Measurements from ENCODE around the gene ARHGEF12. TPM values are rescaled to one million over a fixed set of nuclear protein-coding genes. Genes with fewer than 3 reads are reported as not detected.

Gene ARHGEF12
- total RNA-seq, 1 donor from 2014 or later: 40.8 TPM

DNA sequence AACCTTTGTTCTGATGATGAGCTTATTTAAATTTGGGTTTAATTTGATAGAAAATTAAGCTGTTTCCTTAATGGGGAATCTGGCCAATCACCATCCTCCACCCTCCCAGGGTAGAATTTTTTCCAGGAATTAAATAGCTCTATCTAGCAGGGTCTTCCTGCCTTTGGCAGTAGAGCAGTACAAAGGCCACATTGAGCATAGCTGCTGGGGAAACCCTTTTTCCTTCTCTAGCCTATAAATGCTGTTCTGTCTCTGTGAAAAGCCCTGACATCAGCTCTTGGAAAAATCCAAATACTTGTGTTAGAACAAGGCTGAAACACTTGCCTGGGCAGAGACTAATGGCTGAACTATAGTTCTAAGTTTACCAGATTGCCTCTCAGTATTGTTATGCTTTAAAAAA is 55.1 kb downstream of the ARHGEF12 start:
- TF ChIP-seq, protein P1, sequence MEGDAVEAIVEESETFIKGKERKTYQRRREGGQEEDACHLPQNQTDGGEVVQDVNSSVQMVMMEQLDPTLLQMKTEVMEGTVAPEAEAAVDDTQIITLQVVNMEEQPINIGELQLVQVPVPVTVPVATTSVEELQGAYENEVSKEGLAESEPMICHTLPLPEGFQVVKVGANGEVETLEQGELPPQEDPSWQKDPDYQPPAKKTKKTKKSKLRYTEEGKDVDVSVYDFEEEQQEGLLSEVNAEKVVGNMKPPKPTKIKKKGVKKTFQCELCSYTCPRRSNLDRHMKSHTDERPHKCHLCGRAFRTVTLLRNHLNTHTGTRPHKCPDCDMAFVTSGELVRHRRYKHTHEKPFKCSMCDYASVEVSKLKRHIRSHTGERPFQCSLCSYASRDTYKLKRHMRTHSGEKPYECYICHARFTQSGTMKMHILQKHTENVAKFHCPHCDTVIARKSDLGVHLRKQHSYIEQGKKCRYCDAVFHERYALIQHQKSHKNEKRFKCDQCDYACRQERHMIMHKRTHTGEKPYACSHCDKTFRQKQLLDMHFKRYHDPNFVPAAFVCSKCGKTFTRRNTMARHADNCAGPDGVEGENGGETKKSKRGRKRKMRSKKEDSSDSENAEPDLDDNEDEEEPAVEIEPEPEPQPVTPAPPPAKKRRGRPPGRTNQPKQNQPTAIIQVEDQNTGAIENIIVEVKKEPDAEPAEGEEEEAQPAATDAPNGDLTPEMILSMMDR (IDR thresholded peaks at IDR 0.05; ENCODE audit: partially characterized antibody, unreplicated experiment): no peak
- H3K9me3 Mint-ChIP-seq (ENCODE audit: unreplicated experiment): peaks cover 2% of the 10 kb centered on the region
- no peak for DNase-seq
- H3K36me3 Mint-ChIP-seq (ENCODE audit: unreplicated experiment): peaks cover 3% of the 10 kb centered on the region
- H3K27me3 Mint-ChIP-seq (ENCODE audit: unreplicated experiment): no peaks in the 10 kb centered on the region
- H3K4me3 Mint-ChIP-seq (ENCODE audit: unreplicated experiment): no peak overlapping the region
- no peak overlapping the region for H3K27ac Mint-ChIP-seq (ENCODE audit: unreplicated experiment)
- H3K4me1 Mint-ChIP-seq (ENCODE audit: low read depth, unreplicated experiment): no peaks in the 10 kb centered on the region

DNA sequence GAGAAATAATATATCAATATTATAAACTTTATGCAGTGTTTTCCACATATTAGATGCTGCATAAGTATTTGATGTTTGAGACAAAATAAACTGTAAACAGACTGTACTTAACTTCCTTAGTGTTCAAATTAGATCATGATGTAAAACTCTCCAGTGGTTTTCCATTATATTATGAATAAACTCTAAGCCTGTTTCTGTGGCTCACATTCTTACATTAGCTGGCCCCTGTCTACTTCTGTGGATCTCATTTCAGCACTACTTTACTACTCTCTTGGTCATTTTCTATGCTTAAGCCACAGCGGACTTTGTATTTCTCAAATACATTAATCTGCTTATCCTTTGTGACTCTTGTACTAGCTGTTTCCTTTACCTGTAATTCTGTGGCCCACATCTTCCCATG is 55.6 kb downstream of the ARHGEF12 start:
- Mint-ChIP-seq H3K4me3 (ENCODE audit: unreplicated experiment) (no peak overlapping the region), H3K27me3 (ENCODE audit: unreplicated experiment) (no peaks in the 10 kb centered on the region), H3K36me3 (ENCODE audit: unreplicated experiment) (peaks cover 3% of the 10 kb centered on the region), H3K27ac (ENCODE audit: unreplicated experiment) (no peak overlapping the region), H3K9me3 (ENCODE audit: unreplicated experiment) (peaks cover 2% of the 10 kb centered on the region), H3K4me1 (ENCODE audit: low read depth, unreplicated experiment) (no peaks in the 10 kb centered on the region)
- no peak for DNase-seq
- TF ChIP-seq, protein P1 (IDR thresholded peaks at IDR 0.05; ENCODE audit: partially characterized antibody, unreplicated experiment): no peak

DNA sequence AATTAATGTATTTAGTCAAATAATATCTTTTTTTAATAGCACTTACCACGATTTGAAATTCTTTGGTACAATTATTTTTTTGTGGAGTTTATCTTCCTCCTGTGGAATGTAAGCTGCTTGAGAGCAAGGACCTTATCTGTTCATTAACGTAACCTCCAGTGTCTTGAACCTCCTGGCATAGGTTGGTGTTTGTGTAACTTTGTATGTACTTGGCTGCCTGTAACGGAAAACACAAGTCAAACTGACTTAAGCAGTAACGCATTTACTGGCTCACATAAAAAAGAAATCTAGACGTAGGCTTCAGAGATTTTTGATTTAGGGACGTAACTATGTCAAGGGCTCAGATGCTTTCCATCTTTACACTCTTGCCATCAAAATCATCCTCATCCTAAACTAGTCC is 56.1 kb downstream of the ARHGEF12 start:
- Mint-ChIP-seq H3K36me3 (ENCODE audit: unreplicated experiment) (peaks cover 3% of the 10 kb centered on the region), H3K4me1 (ENCODE audit: low read depth, unreplicated experiment) (no peaks in the 10 kb centered on the region), H3K27ac (ENCODE audit: unreplicated experiment) (no peak overlapping the region), H3K27me3 (ENCODE audit: unreplicated experiment) (no peaks in the 10 kb centered on the region), H3K9me3 (ENCODE audit: unreplicated experiment) (peaks cover 2% of the 10 kb centered on the region), H3K4me3 (ENCODE audit: unreplicated experiment) (no peak overlapping the region)
- DNase-seq: no peak
- TF ChIP-seq, protein P1 (IDR thresholded peaks at IDR 0.05; ENCODE audit: partially characterized antibody, unreplicated experiment): no peak

DNA sequence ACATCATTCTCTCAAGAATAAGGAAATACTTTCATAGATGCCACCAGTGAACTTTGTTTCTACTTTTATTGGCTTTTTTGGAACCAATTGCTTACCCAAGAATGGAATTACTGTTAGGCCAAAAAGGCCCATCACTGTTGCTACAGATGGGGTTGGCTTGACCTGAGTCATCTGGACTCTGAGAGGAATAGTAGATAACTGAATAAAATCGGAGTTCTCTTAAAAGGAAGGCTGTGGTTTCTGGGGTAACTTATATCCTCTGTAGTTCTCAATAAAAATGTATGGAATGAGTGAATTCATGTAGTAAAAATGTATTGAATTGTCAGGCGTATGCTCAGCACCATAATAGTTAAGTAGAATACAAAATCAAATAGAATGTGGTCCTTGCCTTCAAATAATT is 56.6 kb downstream of the ARHGEF12 start:
- peaks cover 3% of the 10 kb centered on the region for H3K36me3 Mint-ChIP-seq (ENCODE audit: unreplicated experiment)
- TF ChIP-seq, protein P1 (IDR thresholded peaks at IDR 0.05; ENCODE audit: partially characterized antibody, unreplicated experiment): no peak
- no peak overlapping the region for H3K27ac Mint-ChIP-seq (ENCODE audit: unreplicated experiment)
- H3K9me3 Mint-ChIP-seq (ENCODE audit: unreplicated experiment): peaks cover 2% of the 10 kb centered on the region
- DNase-seq: no peak
- no peaks in the 10 kb centered on the region for H3K27me3 Mint-ChIP-seq (ENCODE audit: unreplicated experiment)
- peaks cover under 1% of the 10 kb centered on the region for H3K4me1 Mint-ChIP-seq (ENCODE audit: low read depth, unreplicated experiment)
- H3K4me3 Mint-ChIP-seq (ENCODE audit: unreplicated experiment): no peak overlapping the region

DNA sequence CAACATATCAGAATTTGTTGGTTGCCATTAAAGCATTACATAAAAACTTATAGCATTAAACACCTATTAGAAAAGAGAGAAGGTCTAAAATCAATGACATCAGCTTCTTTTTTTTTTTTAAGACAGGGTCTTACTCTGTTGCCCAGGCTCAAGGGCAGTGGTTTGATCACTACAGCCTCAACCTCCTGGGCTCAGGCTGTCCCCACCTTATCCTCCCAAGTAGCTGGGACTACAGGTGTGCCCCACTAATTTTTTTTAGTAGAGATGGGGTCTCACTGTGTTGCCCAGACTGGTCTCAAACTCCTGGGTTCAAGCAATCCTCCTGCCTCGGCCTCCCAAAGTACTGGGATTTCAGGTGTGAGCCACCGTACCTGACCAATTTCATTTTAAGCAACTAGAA is 57.9 kb downstream of the ARHGEF12 start:
- TF ChIP-seq, protein P1 (IDR thresholded peaks at IDR 0.05; ENCODE audit: partially characterized antibody, unreplicated experiment): no peak
- H3K4me3 Mint-ChIP-seq (ENCODE audit: unreplicated experiment): no peak overlapping the region
- peaks cover 3% of the 10 kb centered on the region for H3K36me3 Mint-ChIP-seq (ENCODE audit: unreplicated experiment)
- H3K4me1 Mint-ChIP-seq (ENCODE audit: low read depth, unreplicated experiment): peaks cover 1% of the 10 kb centered on the region
- H3K27ac Mint-ChIP-seq (ENCODE audit: unreplicated experiment): no peak overlapping the region
- H3K27me3 Mint-ChIP-seq (ENCODE audit: unreplicated experiment): no peaks in the 10 kb centered on the region
- no peak for DNase-seq
- H3K9me3 Mint-ChIP-seq (ENCODE audit: unreplicated experiment): peaks cover 2% of the 10 kb centered on the region

All from glutamatergic neuron (in vitro differentiated cells).